NCI-H526 (cell line): ENCODE measurements around the gene DRG2.

Experiments
- DNase-seq, 2 experiments: peaks; one replicate each; lab custom pipeline; 2025; lab: John Stamatoyannopoulos, UW

DRG2 gene

GRCh38 chr17:18087610-18088491 is at the start of gene DRG2:
Gene DRG2 (plus strand): TSS chr17:18087948. CDS start chr17:18088024, 76 bp downstream.
- peak; percentile 53 to 88 for DNase-seq

GRCh38 chr17:18038149-18038850 is 49.4 kb upstream of the DRG2 start:
- DNase-seq: no peak

- DNase-seq: peak; percentile 92 to 98
Observed at GRCh38 chr17:18038861-18039534, 48.8 kb upstream of the DRG2 start, which contains the start of the genes ATPAF2 and GID4. Gene ATPAF2 (minus strand): TSS chr17:18039168. CDS start chr17:18039013, 155 bp downstream. Gene GID4 (plus strand): TSS chr17:18039408. CDS start chr17:18039465, 57 bp downstream.

- DNase-seq: peak in 1 of 2 experiments; percentile 65
Observed at GRCh38 chr17:18039535-18040260, 48.0 kb upstream of the DRG2 start.

GRCh38 chr17:18040261-18040858 is 47.4 kb upstream of the DRG2 start:
- no peak for DNase-seq

- no peak for DNase-seq
Observed at GRCh38 chr17:18041776-18042175, 46.0 kb upstream of the DRG2 start.

GRCh38 chr17:18042983-18043382 is 44.8 kb upstream of the DRG2 start:
- DNase-seq: no peak

- DNase-seq: no peak
Observed at GRCh38 chr17:18043491-18043890, 44.3 kb upstream of the DRG2 start.

- no peak for DNase-seq
Observed at GRCh38 chr17:18044609-18045008, 43.1 kb upstream of the DRG2 start.

GRCh38 chr17:18045691-18046350 is 41.9 kb upstream of the DRG2 start:
- no peak for DNase-seq

GRCh38 chr17:18055597-18055996 is 32.2 kb upstream of the DRG2 start:
- DNase-seq: no peak

GRCh38 chr17:18056214-18056613 is 31.5 kb upstream of the DRG2 start:
- no peak for DNase-seq

GRCh38 chr17:18059283-18059682 is 28.5 kb upstream of the DRG2 start:
- no peak for DNase-seq

- no peak for DNase-seq
Observed at GRCh38 chr17:18064053-18064452, 23.7 kb upstream of the DRG2 start.

- no peak for DNase-seq
Observed at GRCh38 chr17:18065546-18065945, 22.2 kb upstream of the DRG2 start.

- no peak for DNase-seq
Observed at GRCh38 chr17:18066866-18067265, 20.9 kb upstream of the DRG2 start.

- no peak for DNase-seq
Observed at GRCh38 chr17:18069101-18069500, 18.6 kb upstream of the DRG2 start.

GRCh38 chr17:18070861-18071340 is 16.8 kb upstream of the DRG2 start:
- no peak for DNase-seq

GRCh38 chr17:18071751-18072150 is 16.0 kb upstream of the DRG2 start:
- no peak for DNase-seq

- DNase-seq: no peak
Observed at GRCh38 chr17:18074566-18075272, 13.0 kb upstream of the DRG2 start.
